HepG2 (cell line): ENCODE data around the gene MEAK7. TPM values are rescaled to one million over a fixed set of nuclear protein-coding genes. Genes with fewer than 3 reads are reported as not detected.

Source experiments
- ATAC-seq: fragments of 200-7000 bp; cut with Tn5 transposase; 3 replicates; pipeline ENCODE4 v1.9.1; 2020; ENCODE audit warnings: mild to moderate bottlenecking, moderate library complexity
- BruUV-seq: library from RNA; stranded (reverse); fragments of 400-500 nt; replicated peaks from 2 replicates; lab custom pipeline; 2021; lab: Mats Ljungman, UMichigan
- CTCF ChIA-PET: fragments of 300-600 bp; formaldehyde crosslinking; extraction: SDS; loops from one replicate; lab custom pipeline; 2021; ENCODE audit warnings: low total read pairs, inconsistent platforms, low intra/inter-chr PET ratio; lab: Yijun Ruan, JAX
- POLR2A ChIA-PET: fragments of 350-600 bp; sonication (Branson Sonifier 250); formaldehyde crosslinking; loops from one replicate; lab custom pipeline; 2020; ENCODE audit warnings: antibody characterized with exemption, inconsistent platforms; lab: Yijun Ruan, JAX
- DNase-seq: peaks from one replicate; pipeline ENCODE4 v3.0.0-alpha.2; 2015; ENCODE audit warnings: low spot score
- FAIRE-seq: peaks from 3 replicates; lab custom pipeline; 2011; peaks lifted over from hg19 to GRCh38; lab: Jason Lieb, UNC
- H2AFZ ChIP-seq: one replicate; pipeline ENCODE4 v1.6.1; 2011; ENCODE audit warnings: low read length, inconsistent platforms
- H3K27ac ChIP-seq: fragments of 300-600 bp; 3 replicates; pipeline ENCODE4 v1.8.0; 2011; ENCODE audit warnings: mixed run types, mild to moderate bottlenecking, mixed read lengths, low read length, inconsistent platforms; ENCODE audit not compliant: insufficient read depth; ENCODE audit errors: extremely low read length
- H3K27me3 ChIP-seq, 2 experiments: fragments of 200-600 bp in 1 of 2; 2 replicates in 1 of 2; 3 replicates in 1 of 2; pipeline versions ENCODE4 v1.6.0 to v1.8.0; 2011; ENCODE audit warnings: low read length in 2 of 2, mild to moderate bottlenecking in 2 of 2, moderate library complexity in 2 of 2, inconsistent platforms in 1 of 2; ENCODE audit not compliant: insufficient read depth in 2 of 2, control insufficient read depth in 1 of 2
- H3K36me3 ChIP-seq, 2 experiments: fragments of 200-600 bp in 1 of 2; replicated peaks in 1 of 2; 2 replicates in 1 of 2; 3 replicates in 1 of 2; pipeline versions ENCODE4 v1.5.1 to v1.8.0; 2011; ENCODE audit warnings: low read length in 2 of 2, inconsistent platforms in 1 of 2; ENCODE audit not compliant: insufficient read depth in 2 of 2, control insufficient read depth in 1 of 2
- H3K4me1 ChIP-seq: 2 replicates; pipeline ENCODE4 v1.5.1; 2012; ENCODE audit warnings: low read length, inconsistent platforms; ENCODE audit not compliant: insufficient read depth
- H3K4me2 ChIP-seq: 2 replicates; pipeline ENCODE4 v1.6.0; 2011; ENCODE audit warnings: low read depth, low read length, inconsistent platforms
- H3K4me3 ChIP-seq, 3 experiments: fragments of 200-600 bp in 1 of 3; sonication (generic), shearing (Covaris generic) in 1 of 3; replicated peaks in 1 of 3; 2 replicates each; pipeline ENCODE4 v1.5.1; 2011 to 2016; ENCODE audit warnings: low read length in 3 of 3, inconsistent platforms in 2 of 3, low read depth in 2 of 3, mild to moderate bottlenecking in 2 of 3, control low read depth in 1 of 3, mixed read lengths in 1 of 3; ENCODE audit not compliant: insufficient read depth in 1 of 3
- H3K79me2 ChIP-seq: one replicate; pipeline ENCODE4 v1.6.1; 2011; ENCODE audit warnings: low read length, inconsistent platforms; ENCODE audit not compliant: insufficient read depth
- H3K9ac ChIP-seq: 2 replicates; pipeline ENCODE4 v1.6.0; 2011; ENCODE audit warnings: mild to moderate bottlenecking, low read depth, low read length, inconsistent platforms; ENCODE audit not compliant: insufficient read depth
- H3K9me3 ChIP-seq: 2 replicates; pipeline ENCODE4 v1.5.1; 2012; ENCODE audit warnings: mild to moderate bottlenecking, low read length
- H4K20me1 ChIP-seq: 2 replicates; pipeline ENCODE4 v1.6.0; 2011; ENCODE audit warnings: inconsistent platforms, mild to moderate bottlenecking, low read length, moderate library complexity; ENCODE audit not compliant: insufficient read depth
- GRHL1 ChIP-seq: sonication (generic); formaldehyde crosslinking; conservative IDR thresholded peaks from 2 replicates; pipeline ENCODE4 v1.8.0; 2022; ENCODE audit warnings: missing genetic modification reagents
- MNT ChIP-seq: fragments of 450-650 bp; IDR thresholded peaks from 2 replicates; pipeline ENCODE4 v1.6.1; 2016
- PHF5A ChIP-seq: IDR thresholded peaks from one replicate; pipeline ENCODE4 v1.6.1; 2018; ENCODE audit warnings: low read depth, missing genetic modification reagents; ENCODE audit not compliant: unreplicated experiment
- YY1 ChIP-seq: IDR thresholded peaks from 2 replicates; pipeline ENCODE4 v1.6.1; 2011; ENCODE audit warnings: low read length, low read depth, moderate library complexity, mild to moderate bottlenecking; ENCODE audit not compliant: insufficient read depth, insufficient replicate concordance
- ZBTB38 ChIP-seq: sonication (generic); formaldehyde crosslinking; IDR thresholded peaks from 2 replicates; pipeline ENCODE4 v1.5.1; 2020; ENCODE audit warnings: mild to moderate bottlenecking, missing genetic modification reagents
- ZNF180 ChIP-seq: sonication (generic); formaldehyde crosslinking; IDR thresholded peaks from 2 replicates; pipeline ENCODE4 v1.4.0; 2020; ENCODE audit warnings: low read depth, missing genetic modification reagents, borderline replicate concordance
- ZSCAN31 ChIP-seq: sonication (generic); formaldehyde crosslinking; IDR thresholded peaks from 2 replicates; pipeline ENCODE4 v1.5.0; 2020; ENCODE audit warnings: low read depth, mild to moderate bottlenecking, missing genetic modification reagents
- WGBS: methylation state at CpG from one replicate; pipeline ENCODE4 v1.1.6; 2017; ENCODE audit warnings: low lambda C conversion rate; 5-methylcytosine and 5-hydroxymethylcytosine counted together
- in situ Hi-C: cut with HindIII; loops from 2 replicates; pipeline ENCODE4 v1.10.0; 2017; ENCODE audit warnings: low pct_unique_long_range_greater_than_20kb; ENCODE audit not compliant: extremely low pct_ligation_motif_present
- intact Hi-C: fragments of 100-400 bp; cut with micrococcal nuclease; formaldehyde crosslinking; loops from one replicate; pipeline ENCODE4 v1.10.0; 2022; ENCODE audit not compliant: unreplicated experiment
- polyA plus RNA-seq, 8 experiments: library from polyadenylated mRNA; depleted of rRNA in 3 of 8; stranded (reverse) in 7 of 8; unstranded in 1 of 8; fragments of >200 nt; fragmentation: Illumina TruSeq in 4 of 8; extraction: Trizol in 4 of 8; gene quantifications; 2 replicates each; pipeline versions ENCODE4 v1.2.1 to v1.2.3, GENCODE V29; 2011 to 2016; ENCODE audit warnings: low read depth in 4 of 8, missing spikeins in 1 of 8, mixed read lengths in 1 of 8; ENCODE audit not compliant: insufficient read depth in 1 of 8
- total RNA-seq, 5 experiments: library from RNA; depleted of rRNA; stranded (reverse); fragments of >200 nt; fragmentation: Illumina TruSeq; extraction: Trizol; gene quantifications; 2 replicates each; pipeline ENCODE4 v1.2.3, GENCODE V29; 2016; ENCODE audit warnings: low read depth in 1 of 5
- TF ChIP-seq, protein P1 (sequence below): sonication (generic); formaldehyde crosslinking; conservative IDR thresholded peaks from 2 replicates; pipeline ENCODE4 v1.8.1; 2023; ENCODE audit warnings: missing genetic modification reagents

Gene MEAK7
- total and polyA plus RNA-seq, 2 of the 13 experiments (the other 11 are each of a cell fraction or from before 2014, with no cell fraction given), result 11.8 to 14.7 TPM

DNA sequence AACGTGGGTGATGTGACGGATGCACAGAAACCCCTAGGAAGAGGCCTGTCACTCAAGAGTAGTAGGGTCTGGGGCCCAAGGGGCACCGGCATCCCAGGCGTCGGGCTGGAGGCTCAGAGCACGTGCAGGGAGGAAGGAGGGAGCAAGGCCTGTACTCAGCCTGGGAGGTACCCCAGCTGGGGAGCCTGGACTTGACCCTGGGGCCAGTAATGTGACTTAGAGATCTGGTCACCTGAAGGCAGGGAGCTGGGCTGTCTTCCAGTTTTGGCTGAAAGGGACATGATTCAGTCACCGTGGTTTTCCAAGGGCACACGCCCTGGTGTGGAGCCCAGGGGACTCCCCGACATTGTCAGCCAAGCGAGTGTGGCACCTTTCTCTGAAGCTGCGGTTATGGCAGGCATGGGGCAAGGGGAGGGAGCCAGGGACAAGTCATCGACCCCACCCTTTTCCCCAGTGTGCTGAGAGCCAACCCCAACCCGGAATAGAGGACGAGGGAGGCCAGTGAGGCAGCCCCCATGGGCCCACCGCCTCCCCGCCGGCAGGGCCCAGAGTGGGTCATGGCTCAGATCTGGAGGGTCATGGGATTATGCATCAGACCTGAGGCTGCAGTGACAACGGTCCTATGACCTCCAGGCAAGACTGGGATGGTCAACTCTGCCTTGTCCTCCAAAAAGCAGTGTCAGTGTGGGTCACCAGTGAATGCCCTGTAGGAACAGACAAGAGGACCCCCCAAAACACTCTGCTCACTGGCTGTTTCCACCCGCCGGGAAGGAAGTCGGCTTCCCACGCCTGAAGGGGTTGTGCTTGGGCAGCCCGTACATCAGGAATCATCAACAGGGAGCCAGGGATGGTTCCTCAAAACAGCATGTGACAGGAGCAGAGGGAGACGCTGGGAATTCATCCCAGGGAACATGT lies 41.9 kb downstream of the MEAK7 start (continued):
- TF ChIP-seq GRHL1 (CRISPR knock-in tag) (no peak), ZNF180 (CRISPR knock-in tag) (no peak), PHF5A (CRISPR knock-in tag) (no peak), ZBTB38 (CRISPR knock-in tag) (no peak), YY1 (no peak)

GRCh38 chr16:84461413-84462295 lies 42.8 kb downstream of the MEAK7 start:
- no peaks in the 10 kb centered on the region for H3K27me3 ChIP-seq
- H4K20me1 ChIP-seq, result no peaks in the 10 kb centered on the region
- H3K4me3 ChIP-seq, result no peak overlapping the region
- FAIRE-seq, result no peak
- ChIA-PET POLR2A (no interaction called here), CTCF (no interaction called here)
- no TSS peak for BruUV-seq
- no peak for DNase-seq
- no peak overlapping the region for H3K27ac ChIP-seq
- H3K79me2 ChIP-seq, result no peaks in the 10 kb centered on the region
- WGBS, result 91% methylated on average over 30 of the region's 30 CpGs
- ATAC-seq, result no peak
- H3K36me3 ChIP-seq, result no peaks in the 10 kb centered on the region; a peak in 1 of 5 replicates
- no peak overlapping the region for H3K4me2 ChIP-seq
- no peak overlapping the region for H3K9ac ChIP-seq
- TF ChIP-seq ZSCAN31, result no peak
- TF ChIP-seq MNT, result peak; percentile 38; the same call in 1 of the 2 replicates
- TF ChIP-seq, protein P1, sequence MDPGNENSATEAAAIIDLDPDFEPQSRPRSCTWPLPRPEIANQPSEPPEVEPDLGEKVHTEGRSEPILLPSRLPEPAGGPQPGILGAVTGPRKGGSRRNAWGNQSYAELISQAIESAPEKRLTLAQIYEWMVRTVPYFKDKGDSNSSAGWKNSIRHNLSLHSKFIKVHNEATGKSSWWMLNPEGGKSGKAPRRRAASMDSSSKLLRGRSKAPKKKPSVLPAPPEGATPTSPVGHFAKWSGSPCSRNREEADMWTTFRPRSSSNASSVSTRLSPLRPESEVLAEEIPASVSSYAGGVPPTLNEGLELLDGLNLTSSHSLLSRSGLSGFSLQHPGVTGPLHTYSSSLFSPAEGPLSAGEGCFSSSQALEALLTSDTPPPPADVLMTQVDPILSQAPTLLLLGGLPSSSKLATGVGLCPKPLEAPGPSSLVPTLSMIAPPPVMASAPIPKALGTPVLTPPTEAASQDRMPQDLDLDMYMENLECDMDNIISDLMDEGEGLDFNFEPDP (CRISPR knock-in tag), result 0 out of 2 replicates have a peak, but pooled peaks have one; percentile 28
- TF ChIP-seq, all 625 proteins: peak for 2
- in situ Hi-C loops (no loop called here), intact Hi-C loops (no loop called here)
- Histone ChIP-seq H2AFZ (no peak overlapping the region), H3K9me3 (peaks cover 6% of the 10 kb centered on the region), H3K4me1 (no peaks in the 10 kb centered on the region)
